Hepatocyte (in vitro differentiated cells): ENCODE results near the gene CAMSAP1. TPM values are rescaled to one million over a fixed set of nuclear protein-coding genes. Genes with fewer than 3 reads are reported as not detected.
"Not testable (repeated sequence)": the region's sequence is repeated elsewhere in the genome, so short reads cannot be mapped to it uniquely, and the experiment has no call there.

ENCODE experiments used
- DNase-seq: peaks from one replicate; pipeline ENCODE4 v3.0.0-alpha.2; 2016; ENCODE audit warnings: low spot score
- H2AFZ ChIP-seq: fragments of 200-600 bp; sonication (generic); 2 replicates; pipeline ENCODE4 v1.6.0; 2016; ENCODE audit warnings: antibody characterized with exemption, mild to moderate bottlenecking
- H3K27ac ChIP-seq: fragments of 200-600 bp; sonication (generic); 2 replicates; pipeline ENCODE4 v1.5.1; 2016; ENCODE audit warnings: mild to moderate bottlenecking
- H3K27me3 ChIP-seq: fragments of 200-600 bp; sonication (generic); 2 replicates; pipeline ENCODE4 v1.6.1; 2016
- H3K36me3 ChIP-seq: fragments of 200-600 bp; sonication (generic); replicated peaks from 2 replicates; pipeline ENCODE4 v1.5.1; 2016; ENCODE audit warnings: low read depth; ENCODE audit not compliant: insufficient read depth
- H3K4me1 ChIP-seq: fragments of 200-600 bp; sonication (generic); 2 replicates; pipeline ENCODE4 v1.5.1; 2016; ENCODE audit warnings: mild to moderate bottlenecking, moderate library complexity; ENCODE audit not compliant: insufficient read depth
- H3K4me2 ChIP-seq: fragments of 200-600 bp; sonication (generic); 2 replicates; pipeline ENCODE4 v1.6.0; 2016
- H3K4me3 ChIP-seq: fragments of 200-600 bp; sonication (generic); 2 replicates; pipeline ENCODE4 v1.5.1; 2016; ENCODE audit warnings: mild to moderate bottlenecking
- H3K79me2 ChIP-seq: fragments of 200-600 bp; sonication (generic); 2 replicates; pipeline ENCODE4 v1.6.0; 2017; ENCODE audit warnings: mild to moderate bottlenecking
- H3K9me2 ChIP-seq: fragments of 200-600 bp; sonication (generic); replicated peaks from 2 replicates; pipeline ENCODE4 v1.6.0; 2017; ENCODE audit warnings: mild to moderate bottlenecking; ENCODE audit not compliant: insufficient read depth
- H3K9me3 ChIP-seq: fragments of 200-600 bp; sonication (generic); 2 replicates; pipeline ENCODE4 v1.5.1; 2016; ENCODE audit warnings: low read depth, mild to moderate bottlenecking
- H4K20me1 ChIP-seq: fragments of 200-600 bp; sonication (generic); 2 replicates; pipeline ENCODE4 v1.6.0; 2016; ENCODE audit warnings: mild to moderate bottlenecking; ENCODE audit not compliant: insufficient read depth, poor library complexity, severe bottlenecking
- EZH2 ChIP-seq: fragments of 200-600 bp; sonication (generic); IDR thresholded peaks from 2 replicates; pipeline ENCODE4 v1.6.1; 2016; ENCODE audit warnings: antibody characterized with exemption, mild to moderate bottlenecking, borderline replicate concordance
- EZH2phosphoT487 ChIP-seq: fragments of 200-600 bp; sonication (generic); IDR thresholded peaks from one replicate; pipeline ENCODE4 v1.6.1; 2018; ENCODE audit warnings: antibody characterized with exemption, mild to moderate bottlenecking, low read depth, moderate library complexity; ENCODE audit not compliant: unreplicated experiment, severe bottlenecking
- WGBS: methylation state at CpG from one replicate; pipeline ENCODE4 v1.1.6; 2016; ENCODE audit warnings: low lambda C conversion rate; ENCODE audit errors: missing lambda C conversion rate; 5-methylcytosine and 5-hydroxymethylcytosine counted together
- polyA plus RNA-seq: library from polyadenylated mRNA; unstranded; fragments of >200 nt; fragmentation: Nextera tagmentation; extraction: Ambion mirVana; gene quantifications from 2 replicates; pipeline ENCODE4 v1.2.1, GENCODE V29; 2016
- total RNA-seq: library from RNA; depleted of rRNA; stranded (reverse); fragments of >200 nt; gene quantifications from 2 replicates; pipeline ENCODE4 v1.2.3, GENCODE V29; 2014
- TF ChIP-seq, protein P1 (sequence below): fragments of 200-600 bp; sonication (generic); IDR thresholded peaks from 2 replicates; pipeline ENCODE4 v1.5.1; 2016; ENCODE audit warnings: antibody characterized with exemption, mild to moderate bottlenecking; ENCODE audit not compliant: poor library complexity

The CAMSAP1 gene
- total and polyA plus RNA-seq, 2 experiments from 2014 or later: 5.0 to 15.6 TPM

DNA sequence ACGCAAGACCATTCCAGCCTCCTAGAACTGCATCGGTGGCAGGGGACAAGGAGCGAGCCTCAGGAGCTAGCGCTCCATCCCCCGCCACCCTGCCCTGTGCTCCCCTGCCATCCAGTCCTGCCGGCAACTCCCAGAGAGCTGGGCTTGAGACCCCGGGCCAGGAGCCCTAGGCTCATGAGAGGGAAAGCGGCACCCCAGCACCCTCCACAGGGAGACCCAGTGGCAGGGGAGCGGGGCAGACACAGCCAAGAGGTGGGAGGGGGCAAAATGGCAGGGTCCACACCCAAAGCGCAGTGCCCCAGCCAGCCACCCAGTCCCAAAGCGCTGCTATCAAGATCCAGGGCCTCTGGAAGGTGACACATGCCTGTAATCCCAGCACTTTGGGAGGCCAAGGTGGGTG is 41.1 kb upstream of the CAMSAP1 start:
- Histone ChIP-seq H3K9me3 (no peaks in the 10 kb centered on the region), H4K20me1 (no peaks in the 10 kb centered on the region), H2AFZ (no peak overlapping the region), H3K79me2 (no peaks in the 10 kb centered on the region), H3K4me1 (no peaks in the 10 kb centered on the region), H3K4me3 (no peak overlapping the region), H3K27me3 (no peaks in the 10 kb centered on the region), H3K27ac (peak overlapping the region; percentile 32), H3K4me2 (no peak overlapping the region), H3K9me2 (no peaks in the 10 kb centered on the region), H3K36me3 (no peaks in the 10 kb centered on the region)
- no peak for TF ChIP-seq EZH2
- TF ChIP-seq, protein P1, sequence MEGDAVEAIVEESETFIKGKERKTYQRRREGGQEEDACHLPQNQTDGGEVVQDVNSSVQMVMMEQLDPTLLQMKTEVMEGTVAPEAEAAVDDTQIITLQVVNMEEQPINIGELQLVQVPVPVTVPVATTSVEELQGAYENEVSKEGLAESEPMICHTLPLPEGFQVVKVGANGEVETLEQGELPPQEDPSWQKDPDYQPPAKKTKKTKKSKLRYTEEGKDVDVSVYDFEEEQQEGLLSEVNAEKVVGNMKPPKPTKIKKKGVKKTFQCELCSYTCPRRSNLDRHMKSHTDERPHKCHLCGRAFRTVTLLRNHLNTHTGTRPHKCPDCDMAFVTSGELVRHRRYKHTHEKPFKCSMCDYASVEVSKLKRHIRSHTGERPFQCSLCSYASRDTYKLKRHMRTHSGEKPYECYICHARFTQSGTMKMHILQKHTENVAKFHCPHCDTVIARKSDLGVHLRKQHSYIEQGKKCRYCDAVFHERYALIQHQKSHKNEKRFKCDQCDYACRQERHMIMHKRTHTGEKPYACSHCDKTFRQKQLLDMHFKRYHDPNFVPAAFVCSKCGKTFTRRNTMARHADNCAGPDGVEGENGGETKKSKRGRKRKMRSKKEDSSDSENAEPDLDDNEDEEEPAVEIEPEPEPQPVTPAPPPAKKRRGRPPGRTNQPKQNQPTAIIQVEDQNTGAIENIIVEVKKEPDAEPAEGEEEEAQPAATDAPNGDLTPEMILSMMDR: no peak
- no peak for TF ChIP-seq EZH2phosphoT487
- WGBS: 95% methylated on average over 11 of the region's 11 CpGs
- no peak for DNase-seq

DNA sequence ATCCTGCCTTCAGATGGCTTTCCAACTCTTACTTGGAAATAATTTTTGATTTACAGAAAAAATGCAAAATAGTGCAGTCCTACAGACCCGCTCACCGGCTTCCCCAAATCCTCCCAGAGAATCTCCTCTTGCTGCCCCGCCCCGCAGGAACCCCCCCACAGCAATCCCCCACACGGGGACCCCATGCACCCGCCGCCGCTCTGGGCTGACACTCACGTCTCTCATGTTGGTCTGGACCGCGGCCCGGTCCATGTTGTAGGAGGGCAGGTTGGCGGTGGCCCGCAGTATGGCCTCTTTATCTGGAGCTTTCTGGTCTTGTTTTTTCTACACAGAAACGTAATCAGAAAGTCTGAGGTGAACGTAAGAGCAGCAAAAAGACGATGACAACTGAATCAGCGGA is 40.2 kb upstream of the CAMSAP1 start:
- H3K27me3 ChIP-seq: no peaks in the 10 kb centered on the region
- no peaks in the 10 kb centered on the region for H3K9me3 ChIP-seq
- TF ChIP-seq EZH2phosphoT487: no peak
- TF ChIP-seq, protein P1: no peak
- TF ChIP-seq EZH2: no peak
- no peaks in the 10 kb centered on the region for H3K36me3 ChIP-seq
- no peak overlapping the region for H3K27ac ChIP-seq
- no peak overlapping the region for H3K4me2 ChIP-seq
- H3K79me2 ChIP-seq: no peaks in the 10 kb centered on the region
- H3K9me2 ChIP-seq: no peaks in the 10 kb centered on the region
- H3K4me1 ChIP-seq: no peaks in the 10 kb centered on the region
- 99% methylated on average over 18 of the region's 18 CpGs for WGBS
- no peak overlapping the region for H2AFZ ChIP-seq
- no peak for DNase-seq
- H4K20me1 ChIP-seq: no peaks in the 10 kb centered on the region
- no peak overlapping the region for H3K4me3 ChIP-seq

DNA sequence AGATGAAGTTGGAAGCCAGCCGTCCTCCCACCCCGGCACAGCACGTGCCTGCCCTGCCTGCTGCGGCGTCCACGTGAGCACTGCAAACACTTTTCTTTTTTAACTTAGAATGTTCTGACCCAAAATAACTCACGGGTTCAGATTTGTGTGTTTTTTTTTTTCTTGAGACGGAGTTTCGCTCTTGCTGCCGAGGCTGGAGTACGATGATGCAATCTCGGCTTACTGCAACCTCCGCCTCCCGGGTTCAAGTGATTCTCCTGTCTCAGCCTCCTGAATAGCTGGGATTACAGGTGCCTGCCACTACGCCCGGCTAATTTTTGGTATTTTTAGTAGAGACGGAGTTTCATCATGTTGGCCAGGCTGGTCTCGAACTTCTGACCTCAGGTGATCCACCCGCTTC is 39.8 kb upstream of the CAMSAP1 start:
- H3K4me2 ChIP-seq, H3K27ac ChIP-seq, H3K36me3 ChIP-seq, H3K4me3 ChIP-seq, H3K79me2 ChIP-seq, H3K27me3 ChIP-seq, H3K4me1 ChIP-seq, DNase-seq, H3K9me2 ChIP-seq, H4K20me1 ChIP-seq, H2AFZ ChIP-seq, H3K9me3 ChIP-seq: not testable (repeated sequence)
- 92% methylated on average over 19 of the region's 19 CpGs for WGBS

DNA sequence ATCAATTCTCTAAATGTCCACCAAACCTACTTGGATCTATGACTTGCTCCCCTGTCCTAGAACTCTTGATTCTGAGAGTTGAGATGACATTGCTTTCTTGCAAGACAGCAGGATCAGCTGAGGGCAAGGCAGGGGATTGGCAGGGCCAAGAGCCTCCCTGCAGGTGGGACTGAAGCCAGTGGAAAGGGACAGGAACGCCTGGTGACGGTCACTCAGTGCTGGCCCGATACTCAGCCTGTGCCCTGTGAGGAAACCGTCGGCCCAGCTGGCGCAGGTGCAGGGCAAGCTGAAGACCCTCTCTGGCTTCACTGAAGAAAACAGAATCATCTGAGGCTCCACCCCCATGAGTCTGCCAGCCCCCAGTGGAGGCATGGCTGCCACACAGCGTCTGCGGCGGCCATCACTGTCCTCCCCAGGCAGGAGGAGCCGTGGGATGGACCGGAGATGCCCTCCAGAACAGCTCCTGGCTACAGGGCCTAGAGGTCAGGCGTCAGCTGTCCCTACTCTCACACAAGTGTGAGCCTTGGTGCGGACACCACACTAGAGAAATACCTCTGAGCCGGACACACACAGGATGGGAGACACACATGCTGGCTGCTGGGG is 39.1 kb upstream of the CAMSAP1 start:
- Histone ChIP-seq H3K36me3 (no peaks in the 10 kb centered on the region), H3K4me1 (no peaks in the 10 kb centered on the region), H3K27me3 (no peaks in the 10 kb centered on the region), H3K9me3 (no peaks in the 10 kb centered on the region), H3K27ac (no peak overlapping the region), H2AFZ (no peak overlapping the region), H3K4me3 (no peak overlapping the region), H3K4me2 (no peak overlapping the region), H4K20me1 (no peaks in the 10 kb centered on the region), H3K79me2 (no peaks in the 10 kb centered on the region), H3K9me2 (no peaks in the 10 kb centered on the region)
- TF ChIP-seq, protein P1: no peak
- TF ChIP-seq EZH2: no peak
- TF ChIP-seq EZH2phosphoT487: no peak
- DNase-seq: no peak
- over 99% methylated on average over 14 of the region's 14 CpGs for WGBS
